PC-9 (cell line): Measurements from ENCODE around the gene FCHO2. TPM values are rescaled to one million over a fixed set of nuclear protein-coding genes. Genes with fewer than 3 reads are reported as not detected.

Experiments used
- BruUV-seq: library from RNA; stranded (reverse); fragments of 400-500 nt; replicated peaks from 2 replicates; lab custom pipeline; 2021; lab: Mats Ljungman, UMichigan
- CTCF ChIA-PET: fragments of 300-600 bp; sonication (Branson Sonifier 250); formaldehyde crosslinking; loops from one replicate; lab custom pipeline; 2022; ENCODE audit warnings: antibody characterized with exemption; lab: Charles Lee
- POLR2A ChIA-PET: fragments of 300-600 bp; sonication (Branson Sonifier 250); formaldehyde crosslinking; loops from one replicate; lab custom pipeline; 2022; ENCODE audit warnings: antibody characterized with exemption; ENCODE audit not compliant: unreplicated experiment; lab: Charles Lee
- DNase-seq, 2 experiments: peaks; one replicate each; pipeline versions ENCODE4 v3.0.0 to v3.0.0-alpha.2; 2015 to 2022; ENCODE audit warnings: mixed read lengths in 1 of 2
- H2AFZ ChIP-seq: fragments of 200-600 bp; sonication (generic); 2 replicates; pipeline ENCODE4 v1.8.1; 2017; ENCODE audit warnings: antibody characterized with exemption
- H3F3A ChIP-seq: fragments of 200-600 bp; sonication (generic); 2 replicates; pipeline ENCODE4 v1.8.1; 2017; ENCODE audit warnings: antibody characterized with exemption, mild to moderate bottlenecking, low read depth; ENCODE audit not compliant: insufficient read depth
- H3K27ac ChIP-seq: fragments of 200-600 bp; sonication (generic); 2 replicates; pipeline ENCODE4 v1.6.1; 2016; ENCODE audit warnings: mixed run types
- H3K27me3 ChIP-seq: fragments of 200-600 bp; sonication (generic); 2 replicates; pipeline ENCODE4 v1.6.1; 2016; ENCODE audit warnings: low read depth, mixed run types; ENCODE audit not compliant: insufficient read depth
- H3K36me3 ChIP-seq: fragments of 200-600 bp; sonication (generic); 2 replicates; pipeline ENCODE4 v1.6.1; 2016; ENCODE audit warnings: low read depth, mixed run types
- H3K4me1 ChIP-seq: fragments of 200-600 bp; sonication (generic); replicated peaks from 2 replicates; pipeline ENCODE4 v1.6.1; 2016; ENCODE audit warnings: mixed run types; ENCODE audit not compliant: insufficient read depth
- H3K4me2 ChIP-seq: fragments of 200-600 bp; sonication (generic); 2 replicates; pipeline ENCODE4 v1.6.1; 2017; ENCODE audit warnings: mixed run types
- H3K4me3 ChIP-seq: fragments of 200-600 bp; sonication (generic); 2 replicates; pipeline ENCODE4 v1.6.1; 2016; ENCODE audit warnings: mixed run types
- H3K79me2 ChIP-seq: fragments of 200-600 bp; sonication (generic); 2 replicates; pipeline ENCODE4 v1.6.1; 2017; ENCODE audit warnings: low read depth, mixed run types
- H3K9me2 ChIP-seq: fragments of 200-600 bp; sonication (generic); 2 replicates; pipeline ENCODE4 v1.8.1; 2017; ENCODE audit warnings: mild to moderate bottlenecking; ENCODE audit not compliant: insufficient read depth
- H3K9me3 ChIP-seq: fragments of 200-600 bp; sonication (generic); 2 replicates; pipeline ENCODE4 v1.8.1; 2016; ENCODE audit warnings: low read depth; ENCODE audit not compliant: insufficient read depth
- H4K20me1 ChIP-seq: fragments of 200-600 bp; sonication (generic); 2 replicates; pipeline ENCODE4 v1.8.1; 2017; ENCODE audit not compliant: insufficient read depth
- CTCF ChIP-seq: fragments of 200-600 bp; sonication (generic); conservative IDR thresholded peaks from 2 replicates; pipeline ENCODE4 v1.6.1; 2017; ENCODE audit warnings: mixed run types, antibody characterized with exemption, mild to moderate bottlenecking, moderate library complexity
- EZH2 ChIP-seq: fragments of 200-600 bp; sonication (generic); IDR thresholded peaks from 2 replicates; pipeline ENCODE4 v1.8.0; 2017; ENCODE audit warnings: antibody characterized with exemption, low read depth
- intact Hi-C: fragments of 100-400 bp; cut with micrococcal nuclease; formaldehyde crosslinking; loops from one replicate; pipeline ENCODE4 v1.10.0; 2022; ENCODE audit not compliant: unreplicated experiment
- total RNA-seq: library from RNA; stranded (reverse); gene quantifications from 2 replicates; pipeline ENCODE4 v1.2.3, GENCODE V29; 2021

The FCHO2 gene
- total RNA-seq, 1 experiment from 2014 or later: 26.1 TPM

- no peaks in the 10 kb centered on the region for H3K9me2 ChIP-seq
- no peak for DNase-seq
- POLR2A ChIA-PET: no interaction called here
These were observed 18.9 kb upstream of the FCHO2 start for GRCh38 chr5:72936893-72937292.

GRCh38 chr5:72937517-72938061 is 18.3 kb upstream of the FCHO2 start:
- Histone ChIP-seq H3F3A (no peaks in the 10 kb centered on the region), H3K9me3 (peaks cover 10% of the 10 kb centered on the region; the same call in 1 of the 2 replicates), H2AFZ (peak overlapping the region; percentile 36; the same call in 1 of the 2 replicates), H3K4me2 (no peak overlapping the region), H3K36me3 (no peaks in the 10 kb centered on the region), H4K20me1 (no peaks in the 10 kb centered on the region), H3K4me3 (no peak overlapping the region), H3K27ac (no peak overlapping the region), H3K27me3 (no peaks in the 10 kb centered on the region), H3K9me2 (no peaks in the 10 kb centered on the region), H3K79me2 (no peaks in the 10 kb centered on the region), H3K4me1 (no peaks in the 10 kb centered on the region)
- intact Hi-C loops: no loop called here
- DNase-seq: no peak
- POLR2A ChIA-PET: no interaction called here
- no peak for TF ChIP-seq EZH2
- no peak for TF ChIP-seq CTCF
- CTCF ChIA-PET: no interaction called here
- BruUV-seq: no TSS peak

More at GRCh38 chr5:72936893-72937292, 18.9 kb upstream of the FCHO2 start:
- TF ChIP-seq CTCF (no peak), EZH2 (no peak)
- intact Hi-C loops: no loop called here
- Histone ChIP-seq H2AFZ (no peak overlapping the region; the same call in 1 of the 2 replicates), H3K4me1 (no peaks in the 10 kb centered on the region), H4K20me1 (no peaks in the 10 kb centered on the region), H3K4me3 (no peak overlapping the region), H3K4me2 (no peak overlapping the region), H3K27ac (no peak overlapping the region), H3F3A (no peaks in the 10 kb centered on the region), H3K27me3 (no peaks in the 10 kb centered on the region), H3K79me2 (no peaks in the 10 kb centered on the region), H3K9me3 (peaks cover 10% of the 10 kb centered on the region; the same call in 1 of the 2 replicates), H3K36me3 (no peaks in the 10 kb centered on the region)
- CTCF ChIA-PET: no interaction called here
- no TSS peak for BruUV-seq

- Histone ChIP-seq H2AFZ (no peak overlapping the region), H3F3A (no peaks in the 10 kb centered on the region), H3K4me2 (no peak overlapping the region), H3K27me3 (no peaks in the 10 kb centered on the region), H3K36me3 (no peaks in the 10 kb centered on the region), H3K4me1 (no peaks in the 10 kb centered on the region), H3K4me3 (no peak overlapping the region), H3K9me3 (peaks cover 10% of the 10 kb centered on the region; the same call in 1 of the 2 replicates), H3K79me2 (no peaks in the 10 kb centered on the region), H3K9me2 (no peaks in the 10 kb centered on the region), H3K27ac (no peak overlapping the region), H4K20me1 (no peaks in the 10 kb centered on the region)
- TF ChIP-seq EZH2: no peak
- no peak for TF ChIP-seq CTCF
- POLR2A ChIA-PET: no interaction called here
- intact Hi-C loops: no loop called here
- CTCF ChIA-PET: interaction anchor here (0.6 kb wide), 1 partner anchor 217 kb away, joined by 4 read pairs; no protein-coding TSS in a partner anchor
- no TSS peak for BruUV-seq
- DNase-seq: no peak
These were observed 17.6 kb upstream of the FCHO2 start for GRCh38 chr5:72938206-72938605.
